GM12801 (cell line): Measurements from ENCODE around the gene HMCN2.

Experiments used
- TF ChIP-seq, protein P1 (sequence below): IDR thresholded peaks from one replicate; pipeline ENCODE4 v1.5.1; 2011; ENCODE audit warnings: control low read depth; ENCODE audit not compliant: insufficient read length; ENCODE audit errors: extremely low read depth

Gene HMCN2

DNA sequence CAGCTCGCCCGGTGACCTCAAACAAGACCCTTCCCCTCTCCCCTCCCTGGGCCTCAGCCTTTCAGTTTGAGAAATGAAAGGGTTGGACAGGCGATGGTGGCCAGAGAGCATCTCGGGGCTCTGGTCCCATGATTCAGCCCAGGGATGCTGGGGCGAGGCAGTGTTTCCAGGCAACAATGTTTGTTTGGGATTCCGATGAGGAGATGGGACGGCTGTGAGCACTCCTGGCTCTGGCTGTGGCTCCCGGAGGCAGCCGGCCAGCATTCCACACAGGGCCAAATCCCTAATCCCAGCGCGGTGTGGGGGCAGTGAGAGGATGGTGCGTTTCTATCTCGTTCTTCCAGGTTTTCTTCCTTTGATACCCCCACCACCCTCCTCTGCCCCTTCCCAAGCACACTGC lies 66.0 kb downstream of the HMCN2 start:
- TF ChIP-seq, protein P1, sequence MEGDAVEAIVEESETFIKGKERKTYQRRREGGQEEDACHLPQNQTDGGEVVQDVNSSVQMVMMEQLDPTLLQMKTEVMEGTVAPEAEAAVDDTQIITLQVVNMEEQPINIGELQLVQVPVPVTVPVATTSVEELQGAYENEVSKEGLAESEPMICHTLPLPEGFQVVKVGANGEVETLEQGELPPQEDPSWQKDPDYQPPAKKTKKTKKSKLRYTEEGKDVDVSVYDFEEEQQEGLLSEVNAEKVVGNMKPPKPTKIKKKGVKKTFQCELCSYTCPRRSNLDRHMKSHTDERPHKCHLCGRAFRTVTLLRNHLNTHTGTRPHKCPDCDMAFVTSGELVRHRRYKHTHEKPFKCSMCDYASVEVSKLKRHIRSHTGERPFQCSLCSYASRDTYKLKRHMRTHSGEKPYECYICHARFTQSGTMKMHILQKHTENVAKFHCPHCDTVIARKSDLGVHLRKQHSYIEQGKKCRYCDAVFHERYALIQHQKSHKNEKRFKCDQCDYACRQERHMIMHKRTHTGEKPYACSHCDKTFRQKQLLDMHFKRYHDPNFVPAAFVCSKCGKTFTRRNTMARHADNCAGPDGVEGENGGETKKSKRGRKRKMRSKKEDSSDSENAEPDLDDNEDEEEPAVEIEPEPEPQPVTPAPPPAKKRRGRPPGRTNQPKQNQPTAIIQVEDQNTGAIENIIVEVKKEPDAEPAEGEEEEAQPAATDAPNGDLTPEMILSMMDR = no peak

DNA sequence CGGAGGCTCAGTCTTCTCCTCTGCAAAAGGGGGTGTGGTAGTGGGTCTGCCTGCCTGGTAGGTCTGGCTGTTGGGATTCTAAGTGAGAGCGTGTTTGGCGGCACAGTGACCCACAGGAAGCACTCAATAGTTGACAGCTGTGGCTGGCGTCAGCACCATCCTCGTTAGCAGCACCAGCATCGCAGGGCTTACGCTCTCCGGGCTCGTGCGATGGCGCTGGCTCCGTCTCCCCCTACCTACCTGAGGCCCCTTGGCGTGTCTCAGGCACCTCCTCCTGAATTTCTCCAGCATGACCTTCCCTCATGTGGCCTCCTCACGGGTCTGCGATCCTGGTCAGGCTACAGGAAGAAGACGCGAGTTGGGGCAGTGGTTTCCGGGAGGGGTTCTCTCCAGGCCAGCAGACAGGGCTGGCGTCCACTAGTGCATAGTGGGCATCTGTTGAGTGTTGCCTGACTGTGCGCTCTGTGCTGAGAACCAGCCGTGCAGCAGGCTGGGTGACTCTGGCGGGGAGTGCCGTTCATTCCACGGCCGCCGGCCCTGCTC lies 66.9 kb downstream of the HMCN2 start:
- TF ChIP-seq, protein P1 = no peak

DNA sequence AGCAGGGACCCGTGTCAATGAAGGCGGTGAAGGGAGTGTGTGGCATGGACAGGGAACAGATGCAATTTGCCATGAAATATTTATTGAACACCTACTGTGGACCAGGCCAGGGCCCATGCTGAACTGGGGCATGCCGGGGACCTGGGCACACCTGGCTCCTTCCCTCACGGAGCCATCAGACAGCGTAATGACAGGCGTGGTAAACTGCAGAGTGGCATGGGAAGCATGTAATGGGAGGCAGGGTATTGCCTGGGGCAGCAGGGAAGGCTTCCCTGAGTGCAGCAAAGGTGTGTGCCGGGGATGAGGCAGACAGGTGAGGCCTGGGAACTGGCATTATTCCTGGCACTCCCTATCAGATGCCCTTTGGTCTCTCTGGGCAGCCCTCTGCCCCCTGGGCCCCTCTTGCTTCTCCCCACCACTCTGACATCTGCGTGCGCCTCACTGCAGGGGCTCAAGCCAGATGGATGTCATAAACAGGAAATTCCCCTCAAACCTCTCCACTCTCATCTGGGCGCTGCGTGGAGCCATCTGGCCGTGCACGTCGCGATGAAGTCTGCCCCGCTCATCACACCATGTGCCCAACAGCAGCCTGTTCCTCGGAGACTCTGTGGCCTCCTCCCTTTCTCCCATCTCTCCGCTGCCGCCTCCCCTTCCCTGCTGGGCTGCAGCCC lies 67.6 kb downstream of the HMCN2 start:
- TF ChIP-seq, protein P1 = no peak

DNA sequence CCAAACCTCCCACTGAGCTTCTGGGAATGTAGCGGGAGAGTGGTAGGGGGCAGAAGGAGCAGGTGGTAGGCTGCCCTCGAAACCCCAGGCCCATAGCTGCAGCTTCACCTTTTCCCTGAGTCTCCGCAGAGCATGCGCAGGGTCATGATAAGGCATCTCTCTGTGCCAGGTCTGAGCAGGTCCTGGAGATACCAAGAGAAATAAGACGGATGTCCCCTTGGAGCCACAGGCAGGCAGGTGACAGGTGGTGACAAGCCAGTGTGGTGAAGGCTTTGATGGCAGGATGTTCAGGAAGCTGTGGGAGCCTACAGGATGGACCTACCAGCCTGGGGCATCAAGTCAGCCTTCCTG lies 68.1 kb downstream of the HMCN2 start:
- TF ChIP-seq, protein P1 = no peak

DNA sequence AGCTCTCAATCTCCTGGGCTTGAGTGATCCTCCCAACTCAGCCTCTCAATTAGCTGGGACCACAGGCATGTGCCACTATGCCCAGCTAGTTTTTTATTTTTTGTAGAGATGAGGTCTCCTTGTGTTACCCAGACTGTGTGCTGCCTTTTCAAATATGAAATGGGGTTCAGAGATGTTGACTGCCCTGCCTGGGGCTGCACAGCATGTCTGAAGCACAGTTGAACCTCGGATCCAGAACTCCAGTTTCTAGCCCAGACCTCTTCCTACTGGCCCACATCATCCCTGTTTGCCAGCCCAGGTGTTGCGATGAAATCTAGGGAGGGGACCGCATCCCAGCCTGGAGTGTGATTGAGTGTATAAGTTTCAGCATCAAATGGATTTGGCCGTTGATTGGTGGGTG lies 69.4 kb downstream of the HMCN2 start:
- TF ChIP-seq, protein P1 = no peak

DNA sequence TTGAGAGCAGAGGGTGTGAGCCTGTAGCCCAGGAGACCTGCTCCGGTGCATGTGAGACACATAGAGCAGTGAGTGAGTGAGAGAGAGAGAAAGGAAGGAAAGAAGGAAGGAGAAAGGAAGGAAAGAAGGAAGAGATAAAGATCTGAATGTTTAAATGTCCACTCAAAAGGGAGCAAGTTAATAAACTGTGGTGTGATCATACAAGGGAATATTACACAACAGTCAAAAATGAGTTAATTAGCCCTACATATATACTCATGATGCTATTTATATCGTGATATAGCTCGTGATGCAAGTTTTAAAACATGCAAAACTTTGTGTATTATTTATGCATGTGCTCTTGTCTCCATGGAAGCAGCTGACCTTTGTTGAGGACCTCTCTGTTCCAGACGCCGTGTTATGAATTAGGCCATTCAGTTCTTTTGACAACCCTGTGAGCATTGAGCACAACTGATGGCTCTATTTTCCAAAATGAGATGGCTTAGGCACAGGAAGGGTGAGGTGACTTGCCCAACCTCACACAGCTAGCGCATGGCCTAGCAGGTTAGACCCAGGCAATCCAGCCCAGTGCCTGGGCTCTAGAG lies 70.6 kb downstream of the HMCN2 start:
- TF ChIP-seq, protein P1 = no peak

DNA sequence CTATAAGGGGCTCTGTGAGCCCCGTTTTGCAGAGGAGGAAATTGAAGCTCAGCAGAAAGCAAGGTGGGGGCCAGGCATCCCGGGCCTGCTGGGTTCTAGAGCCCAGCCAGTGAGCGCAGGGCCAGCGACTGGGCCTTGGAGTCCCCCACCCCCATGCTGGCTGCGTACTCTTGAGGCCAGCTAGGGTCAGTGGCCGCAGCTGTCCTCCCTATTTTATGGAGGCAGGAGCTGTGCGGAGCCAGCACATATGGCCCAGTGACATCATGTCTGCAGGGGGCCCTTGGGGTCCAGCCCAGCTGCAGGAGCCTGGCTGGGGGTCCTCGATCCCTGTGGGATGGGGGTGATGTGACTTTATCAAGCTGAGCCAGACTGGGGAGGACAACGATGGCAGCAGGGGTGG lies 71.3 kb downstream of the HMCN2 start:
- TF ChIP-seq, protein P1 = no peak
